Type B pancreatic cell (in vitro differentiated cells): ENCODE data around the gene MAP4K5. TPM values are rescaled to one million over a fixed set of nuclear protein-coding genes. Genes with fewer than 3 reads are reported as not detected.
"Not testable (repeated sequence)": the region's sequence is repeated elsewhere in the genome, so short reads cannot be mapped to it uniquely, and the experiment has no call there.

Source experiments
- DNase-seq: peaks from one replicate; pipeline ENCODE4 v3.0.0; 2021; ENCODE audit warnings: mixed read lengths; ENCODE audit not compliant: unreplicated experiment; ENCODE audit errors: extremely low spot score
- H3K27ac Mint-ChIP-seq: 2 replicates; pipeline ENCODE4 v1.8.0; 2021; ENCODE audit warnings: mild to moderate bottlenecking, mixed read lengths
- H3K27me3 Mint-ChIP-seq: 2 replicates; pipeline ENCODE4 v1.8.0; 2021; ENCODE audit warnings: mixed read lengths
- H3K36me3 Mint-ChIP-seq: 2 replicates; pipeline ENCODE4 v1.8.0; 2021; ENCODE audit warnings: mixed read lengths
- H3K4me1 Mint-ChIP-seq: one replicate; pipeline ENCODE4 v1.8.0; 2021; ENCODE audit warnings: mixed read lengths; ENCODE audit not compliant: unreplicated experiment
- H3K4me3 Mint-ChIP-seq: 2 replicates; pipeline ENCODE4 v1.8.0; 2021; ENCODE audit warnings: mild to moderate bottlenecking, mixed read lengths
- H3K9me3 Mint-ChIP-seq: 2 replicates; pipeline ENCODE4 v1.8.0; 2021; ENCODE audit warnings: mixed read lengths
- total RNA-seq: library from RNA; stranded (reverse); gene quantifications from 2 replicates; pipeline ENCODE4 v1.2.1, GENCODE V29; 2021; ENCODE audit warnings: low replicate concordance
- TF ChIP-seq, protein P1 (sequence below): fragments of 200-600 bp; sonication (generic); conservative IDR thresholded peaks from 2 replicates; pipeline ENCODE4 v1.5.0; 2021; ENCODE audit warnings: antibody characterized with exemption, mild to moderate bottlenecking

The MAP4K5 gene
- total RNA-seq, 1 donor from 2014 or later: 58.4 TPM

DNA sequence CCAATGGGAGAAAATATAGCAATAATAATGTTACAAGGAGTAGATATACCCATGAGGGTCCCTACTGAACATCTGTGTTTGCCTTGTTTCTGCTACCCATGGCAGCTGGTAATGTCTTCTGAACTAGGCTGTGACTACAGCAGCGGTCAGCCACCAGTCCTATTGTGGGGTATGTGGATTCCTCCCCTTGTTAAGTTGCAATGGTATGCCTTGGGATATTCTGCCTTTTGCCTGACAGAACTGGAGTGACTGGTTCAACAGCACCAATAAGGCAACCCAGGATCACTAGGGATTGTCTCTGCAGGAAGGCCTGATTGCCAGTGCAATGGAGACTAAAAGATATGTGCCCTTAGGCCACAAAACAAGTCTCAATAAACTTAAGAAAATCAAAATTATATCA lies 17.9 kb upstream of the MAP4K5 start:
- no peak for DNase-seq
- peaks cover 5% of the 10 kb centered on the region for H3K9me3 Mint-ChIP-seq
- no peak overlapping the region for H3K27ac Mint-ChIP-seq
- peaks cover 3% of the 10 kb centered on the region for H3K4me1 Mint-ChIP-seq
- H3K27me3 Mint-ChIP-seq: no peaks in the 10 kb centered on the region
- no peaks in the 10 kb centered on the region for H3K36me3 Mint-ChIP-seq
- H3K4me3 Mint-ChIP-seq: no peak overlapping the region
- TF ChIP-seq, protein P1, sequence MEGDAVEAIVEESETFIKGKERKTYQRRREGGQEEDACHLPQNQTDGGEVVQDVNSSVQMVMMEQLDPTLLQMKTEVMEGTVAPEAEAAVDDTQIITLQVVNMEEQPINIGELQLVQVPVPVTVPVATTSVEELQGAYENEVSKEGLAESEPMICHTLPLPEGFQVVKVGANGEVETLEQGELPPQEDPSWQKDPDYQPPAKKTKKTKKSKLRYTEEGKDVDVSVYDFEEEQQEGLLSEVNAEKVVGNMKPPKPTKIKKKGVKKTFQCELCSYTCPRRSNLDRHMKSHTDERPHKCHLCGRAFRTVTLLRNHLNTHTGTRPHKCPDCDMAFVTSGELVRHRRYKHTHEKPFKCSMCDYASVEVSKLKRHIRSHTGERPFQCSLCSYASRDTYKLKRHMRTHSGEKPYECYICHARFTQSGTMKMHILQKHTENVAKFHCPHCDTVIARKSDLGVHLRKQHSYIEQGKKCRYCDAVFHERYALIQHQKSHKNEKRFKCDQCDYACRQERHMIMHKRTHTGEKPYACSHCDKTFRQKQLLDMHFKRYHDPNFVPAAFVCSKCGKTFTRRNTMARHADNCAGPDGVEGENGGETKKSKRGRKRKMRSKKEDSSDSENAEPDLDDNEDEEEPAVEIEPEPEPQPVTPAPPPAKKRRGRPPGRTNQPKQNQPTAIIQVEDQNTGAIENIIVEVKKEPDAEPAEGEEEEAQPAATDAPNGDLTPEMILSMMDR: no peak

DNA sequence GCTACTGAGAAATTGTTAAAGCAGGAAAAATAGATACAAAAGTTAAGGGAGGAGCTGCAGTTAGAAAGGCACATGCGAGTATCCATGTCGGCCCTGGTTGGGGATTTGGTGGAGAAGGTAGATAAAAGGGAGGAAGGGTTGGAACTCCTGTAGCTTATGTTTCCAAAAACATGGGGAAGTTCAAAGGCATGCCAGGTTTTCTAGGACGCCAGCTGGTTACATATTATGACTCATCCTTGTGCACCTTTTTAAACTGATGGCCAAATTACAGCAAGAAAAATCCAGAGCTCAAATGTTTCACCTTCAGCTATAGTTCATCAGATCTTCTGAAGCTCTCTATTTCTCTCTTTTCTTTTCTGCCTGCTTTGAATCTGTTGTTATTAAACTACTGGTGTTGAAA lies 13.2 kb upstream of the MAP4K5 start:
- Mint-ChIP-seq H3K27ac (no peak overlapping the region), H3K27me3 (no peaks in the 10 kb centered on the region), H3K9me3 (peaks cover 1% of the 10 kb centered on the region), H3K36me3 (no peaks in the 10 kb centered on the region), H3K4me3 (no peak overlapping the region), H3K4me1 (peaks cover 9% of the 10 kb centered on the region)
- DNase-seq: no peak
- TF ChIP-seq, protein P1: no peak

DNA sequence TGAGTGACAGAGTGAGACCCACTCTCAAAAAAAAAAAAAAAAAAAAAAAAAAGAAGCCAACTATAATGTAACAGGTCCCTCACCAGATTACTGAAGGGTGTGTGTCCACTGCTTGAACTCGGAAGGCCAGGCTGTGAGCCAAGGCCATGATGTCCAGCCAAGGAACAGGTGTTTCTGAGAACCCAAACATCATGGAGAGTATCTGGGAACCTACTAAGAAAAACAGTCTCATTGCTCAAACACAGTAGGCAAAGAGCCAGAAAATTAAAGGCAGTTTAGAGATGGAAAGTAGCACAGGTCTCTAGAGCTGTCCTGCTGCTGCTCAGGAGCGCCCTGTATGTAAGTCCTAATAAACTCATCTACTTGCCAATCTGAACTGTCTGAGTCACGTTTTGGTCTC lies 12.5 kb upstream of the MAP4K5 start:
- TF ChIP-seq, protein P1: no peak
- H3K27me3 Mint-ChIP-seq: no peaks in the 10 kb centered on the region
- DNase-seq: no peak
- no peaks in the 10 kb centered on the region for H3K9me3 Mint-ChIP-seq
- H3K36me3 Mint-ChIP-seq: no peaks in the 10 kb centered on the region
- no peak overlapping the region for H3K4me3 Mint-ChIP-seq
- no peak overlapping the region for H3K27ac Mint-ChIP-seq
- peaks cover 9% of the 10 kb centered on the region for H3K4me1 Mint-ChIP-seq

DNA sequence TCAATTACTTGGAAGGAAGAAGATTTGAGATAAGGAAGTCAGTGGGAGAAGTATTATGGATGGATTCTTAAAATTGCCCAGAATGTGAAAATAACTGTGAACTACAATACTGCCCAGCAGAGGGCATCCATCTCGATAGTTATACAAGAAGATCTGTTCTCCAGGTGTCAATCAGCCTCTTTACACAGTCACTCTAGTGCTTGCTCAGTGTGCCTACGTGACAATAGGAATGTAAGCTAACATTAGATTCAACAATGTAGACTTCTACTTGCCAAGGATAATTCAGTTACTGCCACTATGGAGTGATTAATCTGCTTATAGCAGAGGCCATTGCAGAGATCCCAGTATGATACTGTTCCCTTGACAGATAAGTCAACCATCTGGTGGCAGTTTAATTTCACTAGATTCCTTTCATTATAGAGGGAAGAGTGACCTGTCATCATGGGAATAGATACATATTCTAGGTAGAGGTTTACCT lies 10.6 kb upstream of the MAP4K5 start:
- no peak for DNase-seq
- TF ChIP-seq, protein P1: peak; percentile 76
- Mint-ChIP-seq H3K4me3 (no peak overlapping the region), H3K4me1 (peaks cover 9% of the 10 kb centered on the region), H3K27me3 (no peaks in the 10 kb centered on the region), H3K36me3 (no peaks in the 10 kb centered on the region), H3K27ac (peak overlapping the region; percentile 57), H3K9me3 (no peaks in the 10 kb centered on the region)

DNA sequence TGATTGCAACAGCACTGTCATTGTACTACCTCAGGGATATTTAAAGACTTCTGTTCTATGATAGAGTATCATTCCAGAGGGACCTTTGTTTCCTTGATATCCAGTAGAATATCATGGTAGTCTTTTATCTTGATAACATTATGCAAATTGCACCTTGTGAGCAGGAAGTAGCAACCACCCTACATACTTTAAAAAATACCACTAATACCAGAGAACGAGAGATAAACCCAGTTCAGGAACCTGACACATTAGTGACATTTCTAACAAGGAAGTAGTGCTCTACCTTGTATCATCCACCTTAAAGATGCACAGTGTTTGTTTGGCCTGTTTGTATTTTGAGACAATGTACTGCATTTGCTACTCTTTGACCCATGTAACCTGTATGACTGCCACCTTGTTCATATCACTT lies 8.8 kb upstream of the MAP4K5 start:
- no peaks in the 10 kb centered on the region for H3K9me3 Mint-ChIP-seq
- no peak overlapping the region for H3K4me3 Mint-ChIP-seq
- no peaks in the 10 kb centered on the region for H3K36me3 Mint-ChIP-seq
- TF ChIP-seq, protein P1: no peak
- H3K27ac Mint-ChIP-seq: peak overlapping the region; percentile 69
- no peak for DNase-seq
- no peaks in the 10 kb centered on the region for H3K27me3 Mint-ChIP-seq
- H3K4me1 Mint-ChIP-seq: peaks cover 9% of the 10 kb centered on the region

DNA sequence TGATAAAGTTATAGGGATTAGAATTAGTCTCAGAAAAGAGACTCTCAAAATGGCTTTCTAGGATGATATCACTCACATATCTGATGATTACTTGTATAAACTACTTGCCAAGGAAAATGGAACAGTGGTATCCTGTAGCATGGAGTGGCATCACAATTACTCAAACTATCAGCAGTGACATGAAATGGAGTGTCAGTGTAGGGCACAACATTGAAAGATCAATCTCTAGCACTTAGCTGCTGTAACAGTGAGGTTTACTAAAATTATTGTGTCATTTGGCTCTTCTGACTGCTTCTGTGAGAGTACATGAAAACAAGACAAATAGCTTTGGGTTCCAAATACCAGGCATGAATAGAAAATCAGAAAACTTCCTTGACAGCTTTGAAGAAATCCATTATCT lies 6.7 kb upstream of the MAP4K5 start:
- DNase-seq: no peak
- Mint-ChIP-seq H3K9me3 (no peaks in the 10 kb centered on the region), H3K27me3 (no peaks in the 10 kb centered on the region), H3K4me3 (no peak overlapping the region), H3K4me1 (peaks cover 4% of the 10 kb centered on the region), H3K36me3 (no peaks in the 10 kb centered on the region), H3K27ac (no peak overlapping the region)
- TF ChIP-seq, protein P1: no peak

DNA sequence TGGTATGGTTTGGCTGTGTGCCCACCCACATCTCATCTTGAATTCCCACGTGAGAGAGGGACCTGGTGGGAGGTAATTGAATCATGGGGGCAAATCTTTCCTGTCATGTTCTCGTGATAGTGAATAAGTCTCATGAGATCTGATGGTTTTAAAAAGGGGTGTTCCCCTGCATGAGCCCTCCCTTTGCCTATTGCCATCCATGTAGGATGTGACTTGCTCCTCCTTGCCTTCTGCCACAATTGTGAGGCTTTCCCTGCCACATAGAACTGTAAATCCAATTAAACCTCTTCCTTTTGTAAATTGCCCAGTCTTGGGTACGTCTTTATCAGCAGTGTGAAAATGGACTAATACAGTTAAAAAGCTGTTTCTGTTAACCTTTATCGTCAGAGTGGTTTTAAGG lies 5.7 kb upstream of the MAP4K5 start:
- H3K36me3 Mint-ChIP-seq, H3K27me3 Mint-ChIP-seq, H3K4me1 Mint-ChIP-seq, DNase-seq, H3K9me3 Mint-ChIP-seq, H3K27ac Mint-ChIP-seq, H3K4me3 Mint-ChIP-seq: not testable (repeated sequence)
